ENCODE data around the gene MRFAP1L1.

GRCh38 chr4:6718932-6719610 is 9.4 kb upstream of the MRFAP1L1 start:
- no peak for TF ChIP-seq CTCF (IDR thresholded peaks at IDR 0.05 in 4 of 5, conservative IDR thresholded peaks at IDR 0.05 in 1 of 5)
- no peak for TF ChIP-seq POLR2A (IDR thresholded peaks at IDR 0.05)

Data from gastrocnemius medialis (tissue), 4 donors.